NK-92 treated with Interleukin-12 subunit alpha and Interleukin-12 subunit beta, amount 100 ng/mL, for 24 hours (cell line): ENCODE results near the gene NBDY.
"Not testable (repeated sequence)": the region's sequence is repeated elsewhere in the genome, so short reads cannot be mapped to it uniquely, and the experiment has no call there.

Experiments used
- DNase-seq: peaks from one replicate; lab custom pipeline; 2025; lab: John Stamatoyannopoulos, UW

NBDY gene

DNA sequence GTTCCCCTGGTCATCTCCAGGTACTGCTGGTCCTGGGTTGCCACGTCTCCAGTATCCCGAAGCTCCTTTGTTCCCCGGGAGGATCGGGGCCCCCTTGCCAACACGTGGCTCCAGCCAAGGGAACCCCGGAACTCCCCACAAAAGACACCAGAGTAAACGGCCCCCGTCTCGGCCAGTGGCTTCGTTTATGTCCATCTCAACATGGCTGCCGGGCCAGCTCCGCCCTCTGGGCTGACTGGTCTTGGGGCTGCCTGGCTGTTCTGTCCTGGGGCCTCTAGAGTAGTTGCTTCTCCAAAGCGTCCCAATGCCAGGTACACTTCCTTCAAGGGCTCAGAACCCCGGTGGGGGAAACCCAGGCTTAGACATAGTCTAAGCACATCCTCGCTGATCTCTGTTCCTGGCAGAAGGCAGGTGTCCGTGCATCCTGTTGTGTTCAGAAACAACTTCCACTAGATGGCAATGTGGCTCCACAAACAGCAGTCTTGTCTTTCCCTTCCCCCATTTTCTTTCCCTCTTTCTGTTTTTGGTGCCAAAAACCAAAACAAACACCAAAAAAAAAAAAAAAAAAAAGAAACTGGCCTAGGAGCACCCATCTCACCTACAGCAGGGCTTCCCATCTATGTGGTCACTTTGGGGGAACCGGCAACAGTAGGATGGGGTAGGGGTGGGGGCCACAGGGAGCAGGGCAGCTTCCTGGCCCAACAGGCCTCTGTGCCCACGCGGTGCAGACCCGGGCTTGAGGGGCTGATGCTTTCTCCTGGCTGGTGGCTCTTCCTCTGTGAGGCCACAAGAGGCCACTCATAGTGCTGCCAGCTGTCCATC is 35.3 kb downstream of the NBDY start:
- DNase-seq: no peak

GRCh38 chrX:56764975-56765791 is 36.1 kb downstream of the NBDY start:
- no peak for DNase-seq

DNA sequence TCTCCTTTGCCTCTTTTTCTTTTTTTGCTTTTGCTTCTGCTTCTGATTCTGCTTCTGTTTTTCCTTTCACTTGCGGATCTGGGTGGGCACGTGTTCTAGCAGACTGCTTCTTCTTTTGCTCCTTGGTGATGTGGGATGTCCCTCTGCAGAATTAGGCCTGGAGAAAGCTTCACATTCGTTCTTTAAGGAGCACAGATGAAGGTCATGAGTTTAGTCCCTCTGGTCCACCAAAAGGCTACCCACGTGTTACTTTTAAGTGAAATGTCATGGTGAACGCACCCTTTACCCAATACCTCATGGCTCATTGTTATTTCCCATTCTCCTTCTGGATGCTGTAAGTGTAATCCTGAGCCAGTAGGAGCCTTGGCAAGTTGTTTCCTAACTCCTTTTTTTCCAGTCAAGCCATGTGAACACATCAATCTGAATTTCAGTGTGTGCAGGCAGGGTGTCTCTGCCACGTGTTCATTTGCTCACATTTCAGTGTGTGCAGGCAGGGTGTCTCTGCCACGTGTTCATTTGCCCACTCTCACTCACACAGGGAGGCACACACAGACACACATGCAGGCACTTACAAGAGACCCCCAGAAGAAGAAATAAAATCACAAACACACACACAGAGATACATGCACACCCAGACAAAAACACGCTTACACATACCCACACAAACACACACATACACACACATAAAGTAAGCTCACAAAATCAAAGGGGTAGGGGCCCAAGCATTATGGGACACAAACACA is 36.9 kb downstream of the NBDY start:
- no peak for DNase-seq

GRCh38 chrX:56766554-56767347 is 37.7 kb downstream of the NBDY start:
- DNase-seq: no peak

DNA sequence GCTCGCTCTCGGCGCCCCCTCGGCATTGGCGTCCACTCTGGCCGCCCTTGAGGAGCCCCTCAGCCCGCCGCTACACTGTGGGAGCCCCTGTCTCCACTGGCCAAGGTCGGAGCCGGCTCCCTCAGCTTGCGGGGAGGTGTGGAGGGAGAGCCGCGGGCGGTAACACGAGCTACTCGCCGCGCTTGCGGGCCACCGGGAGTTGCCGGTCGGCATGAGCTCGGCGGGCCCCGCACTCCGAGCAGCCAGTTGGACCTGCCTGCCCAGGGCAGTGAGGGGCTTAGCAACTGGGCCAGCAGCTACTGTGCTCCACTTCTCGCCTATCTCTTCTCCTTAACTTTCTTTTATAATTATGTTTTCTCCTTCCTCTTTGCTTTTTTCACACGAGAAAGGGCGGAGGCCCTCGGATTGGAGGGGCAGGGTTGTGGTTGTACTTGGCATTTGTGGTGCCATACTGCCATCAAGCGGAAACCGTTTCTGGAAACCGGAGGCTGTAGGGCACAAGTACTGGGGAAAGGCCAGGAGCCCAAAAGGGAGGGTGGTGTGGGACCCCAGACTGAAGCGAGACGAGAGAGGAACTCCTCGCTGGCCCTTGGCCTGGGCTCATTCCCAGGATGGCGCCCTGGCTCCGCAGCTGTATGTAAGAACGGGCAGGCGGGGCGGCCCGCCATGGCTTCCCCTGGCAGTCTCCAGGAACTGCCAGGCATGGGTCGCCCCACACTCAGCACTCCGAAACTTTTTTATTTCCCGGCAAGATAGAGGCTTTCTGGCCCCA is 38.5 kb downstream of the NBDY start:
- DNase-seq: not testable (repeated sequence)

GRCh38 chrX:56768120-56768660 is 39.1 kb downstream of the NBDY start:
- not testable (repeated sequence) for DNase-seq

DNA sequence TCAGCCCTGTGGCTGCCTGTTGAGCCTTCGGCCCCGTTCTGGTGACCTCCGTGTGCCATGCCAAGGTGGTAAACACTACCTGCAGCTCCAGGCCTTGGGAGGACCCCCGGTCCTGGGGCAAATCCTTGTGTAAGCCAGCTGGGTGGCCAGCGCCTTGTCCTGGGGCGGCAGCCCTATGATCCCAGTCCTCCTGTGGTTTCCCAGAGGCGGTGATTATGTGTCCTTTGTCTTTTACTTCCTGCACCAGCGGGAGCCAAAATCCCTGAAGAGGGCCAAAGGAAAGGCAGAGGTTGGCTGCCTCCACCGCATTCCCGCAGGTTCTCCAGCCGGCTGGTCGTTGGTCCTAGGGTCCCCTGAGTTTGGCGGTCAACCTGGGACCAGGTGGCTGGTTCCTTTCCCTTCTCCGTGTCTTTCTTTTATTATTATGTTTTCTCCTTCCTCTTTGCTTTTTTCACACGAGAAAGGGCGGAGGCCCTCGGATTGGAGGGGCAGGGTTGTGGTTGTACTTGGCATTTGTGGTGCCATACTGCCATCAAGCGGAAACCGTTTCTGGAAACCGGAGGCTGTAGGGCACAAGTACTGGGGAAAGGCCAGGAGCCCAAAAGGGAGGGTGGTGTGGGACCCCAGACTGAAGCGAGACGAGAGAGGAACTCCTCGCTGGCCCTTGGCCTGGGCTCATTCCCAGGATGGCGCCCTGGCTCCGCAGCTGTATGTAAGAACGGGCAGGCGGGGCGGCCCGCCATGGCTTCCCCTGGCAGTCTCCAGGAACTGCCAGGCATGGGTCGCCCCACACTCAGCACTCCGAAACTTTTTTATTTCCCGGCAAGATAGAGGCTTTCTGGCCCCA is 43.9 kb downstream of the NBDY start:
- DNase-seq: not testable (repeated sequence)

- not testable (repeated sequence) for DNase-seq
These were observed 44.5 kb downstream of the NBDY start for GRCh38 chrX:56773522-56774060.

DNA sequence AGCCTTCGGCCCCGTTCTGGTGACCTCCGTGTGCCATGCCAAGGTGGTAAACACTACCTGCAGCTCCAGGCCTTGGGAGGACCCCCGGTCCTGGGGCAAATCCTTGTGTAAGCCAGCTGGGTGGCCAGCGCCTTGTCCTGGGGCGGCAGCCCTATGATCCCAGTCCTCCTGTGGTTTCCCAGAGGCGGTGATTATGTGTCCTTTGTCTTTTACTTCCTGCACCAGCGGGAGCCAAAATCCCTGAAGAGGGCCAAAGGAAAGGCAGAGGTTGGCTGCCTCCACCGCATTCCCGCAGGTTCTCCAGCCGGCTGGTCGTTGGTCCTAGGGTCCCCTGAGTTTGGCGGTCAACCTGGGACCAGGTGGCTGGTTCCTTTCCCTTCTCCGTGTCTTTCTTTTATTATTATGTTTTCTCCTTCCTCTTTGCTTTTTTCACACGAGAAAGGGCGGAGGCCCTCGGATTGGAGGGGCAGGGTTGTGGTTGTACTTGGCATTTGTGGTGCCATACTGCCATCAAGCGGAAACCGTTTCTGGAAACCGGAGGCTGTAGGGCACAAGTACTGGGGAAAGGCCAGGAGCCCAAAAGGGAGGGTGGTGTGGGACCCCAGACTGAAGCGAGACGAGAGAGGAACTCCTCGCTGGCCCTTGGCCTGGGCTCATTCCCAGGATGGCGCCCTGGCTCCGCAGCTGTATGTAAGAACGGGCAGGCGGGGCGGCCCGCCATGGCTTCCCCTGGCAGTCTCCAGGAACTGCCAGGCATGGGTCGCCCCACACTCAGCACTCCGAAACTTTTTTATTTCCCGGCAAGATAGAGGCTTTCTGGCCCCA is 49.3 kb downstream of the NBDY start:
- not testable (repeated sequence) for DNase-seq

- DNase-seq: not testable (repeated sequence)
These were observed 50.0 kb downstream of the NBDY start for GRCh38 chrX:56778924-56779468.

- not testable (repeated sequence) for DNase-seq
These were observed 51.9 kb downstream of the NBDY start for GRCh38 chrX:56780681-56781649.

GRCh38 chrX:56782352-56782751 is 53.3 kb downstream of the NBDY start:
- no peak for DNase-seq

- no peak for DNase-seq
These were observed 53.9 kb downstream of the NBDY start for GRCh38 chrX:56782791-56783449.

GRCh38 chrX:56783450-56783831 is 54.4 kb downstream of the NBDY start:
- no peak for DNase-seq

DNA sequence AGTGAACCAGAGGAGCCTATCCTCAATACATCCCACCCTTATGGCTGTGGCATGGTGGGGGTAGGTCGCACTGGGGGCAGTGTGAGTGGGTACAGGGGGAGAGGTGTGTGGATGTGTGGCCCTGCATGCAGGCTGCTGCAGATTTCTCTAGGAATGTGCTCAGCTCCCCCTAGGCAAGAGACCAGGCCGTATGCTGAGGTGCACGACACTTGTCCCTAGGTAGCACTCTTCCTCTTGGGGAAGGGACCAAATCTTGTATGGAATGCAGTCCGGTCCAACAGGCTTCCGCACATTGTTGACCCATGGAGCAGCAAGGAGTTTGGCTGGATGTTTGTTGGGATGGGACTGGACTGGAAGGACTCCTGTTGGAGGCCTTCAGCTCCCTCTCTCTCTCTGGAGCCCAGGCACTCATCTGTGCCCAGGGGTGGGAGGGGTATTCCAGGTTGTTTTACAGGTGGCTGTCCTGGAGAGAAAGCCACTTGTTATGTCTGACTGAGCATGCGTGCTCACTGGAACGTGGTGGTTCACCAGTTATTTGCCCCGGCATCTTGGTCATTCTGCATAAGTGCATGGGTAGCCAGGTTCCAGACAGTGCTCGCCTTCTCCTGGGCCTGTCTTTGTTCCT is 55.1 kb downstream of the NBDY start:
- no peak for DNase-seq

- DNase-seq: no peak
These were observed 55.6 kb downstream of the NBDY start for GRCh38 chrX:56784666-56785065.
